Mesangial cell (primary cell): ENCODE data around the gene C3orf38. TPM values are rescaled to one million over a fixed set of nuclear protein-coding genes. Genes with fewer than 3 reads are reported as not detected.

Source experiments
- total RNA-seq: library from RNA; depleted of rRNA; stranded (reverse); fragments of >200 nt; gene quantifications from 2 replicates; pipeline ENCODE4 v1.2.3, GENCODE V29; 2015

The C3orf38 gene
- 11.9 and 21.0 TPM in 2 replicates for total RNA-seq

DNA sequence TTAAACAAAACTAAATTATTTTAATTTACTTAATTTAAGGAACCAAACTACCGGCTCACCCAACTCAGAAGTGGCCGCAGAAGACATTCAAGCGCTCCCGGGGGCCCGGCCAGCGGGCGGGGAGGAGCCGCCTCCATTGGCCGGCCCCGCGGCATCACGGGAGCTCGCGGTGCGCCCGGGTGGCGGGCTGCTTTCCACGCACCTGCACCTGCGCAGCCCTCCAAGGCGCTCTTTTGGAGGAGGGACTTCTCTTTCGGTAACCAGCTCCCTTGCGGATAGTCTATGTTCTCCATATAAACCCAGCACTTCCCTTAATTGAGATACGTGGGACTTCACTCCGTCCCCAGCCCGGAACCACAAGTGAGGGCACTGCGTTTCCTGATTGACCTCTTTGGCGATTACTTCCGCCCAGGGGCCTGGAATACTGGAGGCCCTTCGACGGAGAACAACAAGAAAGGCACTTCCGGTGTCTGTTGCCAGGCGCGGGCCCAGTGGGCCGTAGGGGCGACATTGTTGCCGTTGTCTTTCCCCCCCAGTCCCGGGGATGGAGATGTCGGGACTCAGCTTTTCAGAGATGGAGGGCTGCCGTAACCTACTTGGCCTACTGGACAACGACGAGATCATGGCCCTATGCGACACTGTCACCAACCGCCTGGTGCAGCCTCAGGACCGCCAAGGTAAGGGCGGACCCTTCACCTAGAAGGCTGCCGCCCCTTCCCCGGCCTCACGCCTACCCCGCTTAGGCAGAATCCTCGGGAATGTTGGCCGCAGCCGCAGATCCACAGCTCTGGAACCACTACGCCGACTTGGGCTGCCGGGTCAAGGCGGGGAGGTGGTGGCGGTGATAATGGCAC lies at the start of gene C3orf38:
Gene C3orf38, plus strand, starts transcription at position 451 of the 854 bp plus-strand sequence. Its CDS starts 94 bp downstream, at position 545.

Other genes with a start within 250 kb of the C3orf38 start
- gene CGGBP1, start 91.0 kb upstream of the C3orf38 start, total RNA-seq: 31.9 and 34.4 TPM in 2 replicates
- gene ZNF654, start 90.7 kb upstream of the C3orf38 start, total RNA-seq: 2.3 and 6.0 TPM in 2 replicates